ENCODE data around the gene SPO11. TPM values are rescaled to one million over a fixed set of nuclear protein-coding genes. Genes with fewer than 3 reads are reported as not detected.

The SPO11 gene
- total RNA-seq, 4 donors from 2014 or later: not detected

GRCh38 chr20:57378646-57379262, 49.2 kb downstream of the SPO11 start:
- no peak overlapping the region for H3K4me3 ChIP-seq (ENCODE audit: low read depth, poor library complexity, severe bottlenecking)
- TF ChIP-seq POLR2A (IDR thresholded peaks at IDR 0.05): no peak
- TF ChIP-seq, protein P1, sequence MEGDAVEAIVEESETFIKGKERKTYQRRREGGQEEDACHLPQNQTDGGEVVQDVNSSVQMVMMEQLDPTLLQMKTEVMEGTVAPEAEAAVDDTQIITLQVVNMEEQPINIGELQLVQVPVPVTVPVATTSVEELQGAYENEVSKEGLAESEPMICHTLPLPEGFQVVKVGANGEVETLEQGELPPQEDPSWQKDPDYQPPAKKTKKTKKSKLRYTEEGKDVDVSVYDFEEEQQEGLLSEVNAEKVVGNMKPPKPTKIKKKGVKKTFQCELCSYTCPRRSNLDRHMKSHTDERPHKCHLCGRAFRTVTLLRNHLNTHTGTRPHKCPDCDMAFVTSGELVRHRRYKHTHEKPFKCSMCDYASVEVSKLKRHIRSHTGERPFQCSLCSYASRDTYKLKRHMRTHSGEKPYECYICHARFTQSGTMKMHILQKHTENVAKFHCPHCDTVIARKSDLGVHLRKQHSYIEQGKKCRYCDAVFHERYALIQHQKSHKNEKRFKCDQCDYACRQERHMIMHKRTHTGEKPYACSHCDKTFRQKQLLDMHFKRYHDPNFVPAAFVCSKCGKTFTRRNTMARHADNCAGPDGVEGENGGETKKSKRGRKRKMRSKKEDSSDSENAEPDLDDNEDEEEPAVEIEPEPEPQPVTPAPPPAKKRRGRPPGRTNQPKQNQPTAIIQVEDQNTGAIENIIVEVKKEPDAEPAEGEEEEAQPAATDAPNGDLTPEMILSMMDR (IDR thresholded peaks at IDR 0.05): no peak
- WGBS, 2 donors: 91 to 97% methylated on average over 4 of the region's 4 CpGs
- intact Hi-C loops (cut with DNase I; ENCODE audit: low total_unique reads): no loop called here
- peak in 1 of 2 donors; percentile 50 for DNase-seq (ENCODE audit: low spot score in 2 of 2)

GRCh38 chr20:57379263-57379647, 49.7 kb downstream of the SPO11 start:
- DNase-seq (ENCODE audit: low spot score in 2 of 2): no peak
- intact Hi-C loops (cut with DNase I; ENCODE audit: low total_unique reads): no loop called here
- H3K4me3 ChIP-seq (ENCODE audit: low read depth, poor library complexity, severe bottlenecking): no peak overlapping the region
- TF ChIP-seq POLR2A (IDR thresholded peaks at IDR 0.05): no peak
- TF ChIP-seq, protein P1 (IDR thresholded peaks at IDR 0.05): no peak
- 81 to 83% methylated on average over 5 of the region's 5 CpGs for WGBS, 2 donors

DNA sequence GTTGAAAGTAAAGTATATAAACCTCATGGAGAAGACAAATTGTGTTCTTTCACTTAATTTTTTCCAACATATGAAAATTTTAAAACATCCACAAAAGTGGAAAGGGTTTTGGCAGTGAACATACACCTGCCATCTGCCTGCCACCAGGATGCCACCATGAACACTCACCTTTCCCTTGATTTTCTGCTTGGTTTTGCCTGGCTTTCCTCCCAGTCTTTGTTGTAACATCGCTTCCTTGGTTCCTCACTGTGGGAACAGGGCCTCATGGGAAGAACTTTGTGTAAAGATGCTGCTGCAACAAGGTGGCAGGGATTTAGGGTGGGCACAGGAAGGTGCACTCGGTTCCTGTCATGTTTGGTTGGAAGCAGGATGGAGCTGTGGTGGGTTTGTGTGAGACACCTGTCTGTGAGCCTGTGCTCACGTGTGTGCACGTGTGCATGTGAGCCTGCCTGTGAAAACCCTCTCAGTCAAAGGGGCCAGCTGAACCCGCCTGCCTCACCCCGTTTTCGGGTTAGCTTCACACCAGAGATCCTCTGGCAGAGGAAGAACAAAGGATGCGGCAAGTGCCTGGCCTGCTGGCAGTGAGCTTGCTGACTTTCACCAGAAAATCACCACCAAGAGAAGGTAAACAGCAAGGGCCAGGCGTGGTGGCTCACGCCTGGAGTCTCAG, 50.6 kb downstream of the SPO11 start:
- peak in 1 of 2 donors; percentile 49 for DNase-seq (ENCODE audit: low spot score in 2 of 2)
- 80 to 85% methylated on average over 10 of the region's 10 CpGs for WGBS, 2 donors
- intact Hi-C loops (cut with DNase I; ENCODE audit: low total_unique reads): loop anchor here (2.0 kb wide), 1 partner anchor 113 kb away; no protein-coding TSS in a partner anchor
- TF ChIP-seq, protein P1 (IDR thresholded peaks at IDR 0.05): no peak
- TF ChIP-seq POLR2A (IDR thresholded peaks at IDR 0.05): no peak
- no peak overlapping the region for H3K4me3 ChIP-seq (ENCODE audit: low read depth, poor library complexity, severe bottlenecking)

DNA sequence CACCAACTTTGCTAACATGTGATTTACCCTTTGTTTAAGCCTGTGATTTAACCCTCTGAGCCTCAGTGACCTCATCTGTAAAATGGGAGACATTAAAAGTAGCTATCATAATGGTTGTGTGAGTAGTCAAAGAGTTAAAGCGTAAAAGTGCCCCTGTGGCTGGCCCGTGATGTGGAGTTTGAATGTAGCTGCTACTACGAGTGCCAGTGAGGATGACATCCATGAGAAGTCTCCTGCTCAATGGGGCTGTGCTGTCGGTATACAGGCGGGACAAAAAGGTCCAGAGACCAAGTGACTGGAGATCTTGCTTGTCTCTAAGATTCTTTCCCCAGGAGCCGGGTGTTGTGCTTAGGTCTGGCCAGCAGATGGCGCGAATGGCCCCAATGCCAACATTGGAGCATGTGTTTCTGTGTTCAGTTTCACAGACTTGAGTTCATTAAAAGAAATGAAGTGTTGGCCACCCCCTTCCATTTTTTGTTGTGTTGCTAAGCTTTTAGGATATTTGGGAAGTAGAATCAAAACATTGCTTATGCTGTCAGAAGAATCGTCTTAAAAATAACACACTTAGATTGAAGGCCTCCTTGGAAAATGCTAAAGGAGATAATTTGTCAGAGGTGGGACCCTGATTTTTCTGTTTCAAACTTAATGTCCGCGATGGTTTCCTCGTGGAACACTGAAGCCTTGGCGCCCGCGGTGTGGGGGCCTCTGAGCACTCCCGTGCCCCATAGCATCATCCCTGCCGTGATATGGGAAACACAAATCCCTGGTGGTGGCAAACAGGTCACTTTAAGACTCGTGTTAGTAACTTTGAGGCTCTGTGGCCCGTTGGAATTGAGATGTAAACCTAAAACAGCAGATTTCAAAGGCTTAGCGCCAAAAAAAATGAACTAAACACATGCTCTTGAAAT, 52.2 kb downstream of the SPO11 start:
- 48% methylated on average over 20 of the region's 20 CpGs for WGBS, 2 donors
- intact Hi-C loops (cut with DNase I; ENCODE audit: low total_unique reads): loop anchor here (2.0 kb wide), 1 partner anchor 111 kb away; no protein-coding TSS in a partner anchor
- H3K4me3 ChIP-seq (ENCODE audit: low read depth, poor library complexity, severe bottlenecking): no peak overlapping the region
- peak; percentile 84 to 97 for DNase-seq (ENCODE audit: low spot score in 2 of 2)
- TF ChIP-seq POLR2A (IDR thresholded peaks at IDR 0.05): no peak
- TF ChIP-seq, protein P1 (IDR thresholded peaks at IDR 0.05): peak in 1 of 3 donors; percentile 77

DNA sequence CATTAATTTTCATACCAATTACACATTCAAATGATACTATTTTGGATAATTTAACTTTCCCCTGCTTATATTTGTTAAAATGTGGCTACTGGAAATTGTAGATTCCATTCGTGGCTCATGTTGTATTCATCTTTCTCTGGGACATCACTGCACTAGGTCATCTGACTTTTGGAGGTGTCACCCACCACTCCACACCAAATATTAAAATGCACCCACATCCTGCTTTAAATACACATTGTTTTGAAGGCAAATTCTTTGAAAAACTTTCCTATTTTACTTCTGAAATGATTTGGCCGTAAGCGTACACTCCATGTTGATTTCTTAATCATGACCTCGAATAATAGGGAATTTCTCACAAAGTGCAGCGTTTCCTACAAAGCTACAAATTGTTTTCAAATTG, 52.9 kb downstream of the SPO11 start:
- H3K4me3 ChIP-seq (ENCODE audit: low read depth, poor library complexity, severe bottlenecking): no peak overlapping the region
- no peak for DNase-seq (ENCODE audit: low spot score in 2 of 2)
- intact Hi-C loops (cut with DNase I; ENCODE audit: low total_unique reads): no loop called here
- 87% methylated on average over 5 of the region's 5 CpGs for WGBS, 2 donors
- no peak for TF ChIP-seq POLR2A (IDR thresholded peaks at IDR 0.05)
- TF ChIP-seq, protein P1 (IDR thresholded peaks at IDR 0.05): no peak

All from lower leg skin (tissue), 4 donors.